WTC11 (cell line): Measurements from ENCODE around the gene ZNF394. TPM values are rescaled to one million over a fixed set of nuclear protein-coding genes. Genes with fewer than 3 reads are reported as not detected.

Experiments
- ATAC-seq: fragments of 200-7000 bp; cut with Tn5 transposase; 2 replicates; pipeline ENCODE4 v1.10.0; 2021; ENCODE audit warnings: mild to moderate bottlenecking, moderate library complexity
- CTCF ChIA-PET: fragments of 300-600 bp; sonication (Branson Sonifier 250); formaldehyde crosslinking; loops from one replicate; lab custom pipeline; 2021; ENCODE audit warnings: antibody characterized with exemption; lab: Charles Lee
- POLR2A ChIA-PET: fragments of 350-600 bp; sonication (Branson Sonifier 250); formaldehyde crosslinking; loops from one replicate; lab custom pipeline; 2021; ENCODE audit warnings: antibody characterized with exemption; lab: Charles Lee
- DNase-seq: peaks from one replicate; pipeline ENCODE4 v3.0.0; 2021; ENCODE audit warnings: low spot score
- H3K27ac Mint-ChIP-seq: 2 replicates; pipeline ENCODE4 v1.8.0; 2021; ENCODE audit warnings: mixed read lengths
- H3K27me3 Mint-ChIP-seq: 2 replicates; pipeline ENCODE4 v1.8.0; 2021; ENCODE audit warnings: low read depth, mild to moderate bottlenecking, moderate library complexity, mixed read lengths
- H3K36me3 Mint-ChIP-seq: 2 replicates; pipeline ENCODE4 v1.8.0; 2021; ENCODE audit warnings: mixed read lengths
- H3K4me1 Mint-ChIP-seq: 2 replicates; pipeline ENCODE4 v1.8.0; 2022; ENCODE audit warnings: mixed read lengths
- H3K4me3 Mint-ChIP-seq: 2 replicates; pipeline ENCODE4 v1.8.0; 2021; ENCODE audit warnings: mild to moderate bottlenecking, moderate library complexity, mixed read lengths
- H3K9me3 Mint-ChIP-seq: 2 replicates; pipeline ENCODE4 v1.8.0; 2021; ENCODE audit warnings: mixed read lengths
- FOXK1 ChIP-seq: sonication (generic); formaldehyde crosslinking; IDR thresholded peaks from 2 replicates; pipeline ENCODE4 v1.8.0; 2022; ENCODE audit warnings: mild to moderate bottlenecking, moderate library complexity, missing genetic modification reagents
- GABPB1 ChIP-seq: sonication (generic); formaldehyde crosslinking; IDR thresholded peaks from 2 replicates; pipeline ENCODE4 v1.8.1; 2023; ENCODE audit warnings: mild to moderate bottlenecking, missing genetic modification reagents
- NFE2L1 ChIP-seq: sonication (generic); formaldehyde crosslinking; IDR thresholded peaks from 2 replicates; pipeline ENCODE4 v1.8.1; 2023; ENCODE audit warnings: missing genetic modification reagents
- total RNA-seq: library from RNA; stranded (reverse); gene quantifications from 3 replicates; pipeline ENCODE4 v1.2.3, GENCODE V29; 2021
- TF ChIP-seq, protein P1 (sequence below): fragments of 250-450 bp; sonication (Bioruptor Pico); IDR thresholded peaks from 2 replicates; pipeline ENCODE4 v1.9.0; 2021; ENCODE audit warnings: mild to moderate bottlenecking
- TF ChIP-seq, protein P2 (sequence below): sonication (generic); formaldehyde crosslinking; IDR thresholded peaks from 2 replicates; pipeline ENCODE4 v1.8.0; 2023; ENCODE audit warnings: missing genetic modification reagents, mild to moderate bottlenecking, borderline replicate concordance
- TF ChIP-seq, protein P3 (sequence below): sonication (generic); formaldehyde crosslinking; conservative IDR thresholded peaks from 2 replicates; pipeline ENCODE4 v1.8.1; 2022; ENCODE audit warnings: mild to moderate bottlenecking, missing genetic modification reagents
- TF ChIP-seq, protein P4 (sequence below): sonication (generic); formaldehyde crosslinking; IDR thresholded peaks from 2 replicates; pipeline ENCODE4 v1.8.0; 2022; ENCODE audit warnings: mild to moderate bottlenecking, missing genetic modification reagents
- TF ChIP-seq, protein P5 (sequence below): fragments of 250-450 bp; sonication (Bioruptor Pico); IDR thresholded peaks from 2 replicates; pipeline ENCODE4 v1.9.0; 2021; ENCODE audit warnings: moderate library complexity, mild to moderate bottlenecking, inconsistent platforms, borderline replicate concordance

The ZNF394 gene
- total RNA-seq, 1 experiment from 2014 or later, result 24.0 TPM

DNA sequence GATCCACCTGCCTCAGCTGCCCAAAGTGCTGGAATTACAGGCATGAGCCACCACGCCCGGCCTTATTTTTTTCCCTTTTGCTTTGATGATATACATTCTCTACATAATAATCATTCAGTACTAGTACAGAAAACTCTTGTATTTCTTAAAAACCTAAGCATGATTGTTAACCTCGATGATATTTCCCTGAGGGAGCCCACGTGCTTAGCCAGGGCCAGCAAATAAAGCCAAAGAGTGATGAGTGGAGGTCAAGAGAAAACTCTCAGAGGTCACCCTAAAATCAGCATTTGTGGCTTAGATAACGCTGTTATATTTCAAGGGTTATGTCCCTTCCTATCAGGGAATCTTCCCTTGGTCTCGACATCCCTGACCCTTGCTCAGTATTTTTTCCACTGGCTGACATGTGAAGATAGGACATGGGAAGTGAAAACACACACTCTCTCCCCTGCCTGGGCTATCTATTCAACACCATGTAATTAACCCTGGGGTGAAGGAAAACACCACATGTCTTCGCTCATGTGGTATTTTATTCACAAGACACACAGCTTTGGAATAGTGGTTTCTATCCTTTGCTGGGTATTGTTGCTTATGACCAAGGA is 39.2 kb upstream of the ZNF394 start (continued):
- TF ChIP-seq, protein P1, sequence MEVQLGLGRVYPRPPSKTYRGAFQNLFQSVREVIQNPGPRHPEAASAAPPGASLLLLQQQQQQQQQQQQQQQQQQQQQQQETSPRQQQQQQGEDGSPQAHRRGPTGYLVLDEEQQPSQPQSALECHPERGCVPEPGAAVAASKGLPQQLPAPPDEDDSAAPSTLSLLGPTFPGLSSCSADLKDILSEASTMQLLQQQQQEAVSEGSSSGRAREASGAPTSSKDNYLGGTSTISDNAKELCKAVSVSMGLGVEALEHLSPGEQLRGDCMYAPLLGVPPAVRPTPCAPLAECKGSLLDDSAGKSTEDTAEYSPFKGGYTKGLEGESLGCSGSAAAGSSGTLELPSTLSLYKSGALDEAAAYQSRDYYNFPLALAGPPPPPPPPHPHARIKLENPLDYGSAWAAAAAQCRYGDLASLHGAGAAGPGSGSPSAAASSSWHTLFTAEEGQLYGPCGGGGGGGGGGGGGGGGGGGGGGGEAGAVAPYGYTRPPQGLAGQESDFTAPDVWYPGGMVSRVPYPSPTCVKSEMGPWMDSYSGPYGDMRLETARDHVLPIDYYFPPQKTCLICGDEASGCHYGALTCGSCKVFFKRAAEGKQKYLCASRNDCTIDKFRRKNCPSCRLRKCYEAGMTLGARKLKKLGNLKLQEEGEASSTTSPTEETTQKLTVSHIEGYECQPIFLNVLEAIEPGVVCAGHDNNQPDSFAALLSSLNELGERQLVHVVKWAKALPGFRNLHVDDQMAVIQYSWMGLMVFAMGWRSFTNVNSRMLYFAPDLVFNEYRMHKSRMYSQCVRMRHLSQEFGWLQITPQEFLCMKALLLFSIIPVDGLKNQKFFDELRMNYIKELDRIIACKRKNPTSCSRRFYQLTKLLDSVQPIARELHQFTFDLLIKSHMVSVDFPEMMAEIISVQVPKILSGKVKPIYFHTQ (CRISPR knock-in tag), result no peak
- TF ChIP-seq, protein P2, sequence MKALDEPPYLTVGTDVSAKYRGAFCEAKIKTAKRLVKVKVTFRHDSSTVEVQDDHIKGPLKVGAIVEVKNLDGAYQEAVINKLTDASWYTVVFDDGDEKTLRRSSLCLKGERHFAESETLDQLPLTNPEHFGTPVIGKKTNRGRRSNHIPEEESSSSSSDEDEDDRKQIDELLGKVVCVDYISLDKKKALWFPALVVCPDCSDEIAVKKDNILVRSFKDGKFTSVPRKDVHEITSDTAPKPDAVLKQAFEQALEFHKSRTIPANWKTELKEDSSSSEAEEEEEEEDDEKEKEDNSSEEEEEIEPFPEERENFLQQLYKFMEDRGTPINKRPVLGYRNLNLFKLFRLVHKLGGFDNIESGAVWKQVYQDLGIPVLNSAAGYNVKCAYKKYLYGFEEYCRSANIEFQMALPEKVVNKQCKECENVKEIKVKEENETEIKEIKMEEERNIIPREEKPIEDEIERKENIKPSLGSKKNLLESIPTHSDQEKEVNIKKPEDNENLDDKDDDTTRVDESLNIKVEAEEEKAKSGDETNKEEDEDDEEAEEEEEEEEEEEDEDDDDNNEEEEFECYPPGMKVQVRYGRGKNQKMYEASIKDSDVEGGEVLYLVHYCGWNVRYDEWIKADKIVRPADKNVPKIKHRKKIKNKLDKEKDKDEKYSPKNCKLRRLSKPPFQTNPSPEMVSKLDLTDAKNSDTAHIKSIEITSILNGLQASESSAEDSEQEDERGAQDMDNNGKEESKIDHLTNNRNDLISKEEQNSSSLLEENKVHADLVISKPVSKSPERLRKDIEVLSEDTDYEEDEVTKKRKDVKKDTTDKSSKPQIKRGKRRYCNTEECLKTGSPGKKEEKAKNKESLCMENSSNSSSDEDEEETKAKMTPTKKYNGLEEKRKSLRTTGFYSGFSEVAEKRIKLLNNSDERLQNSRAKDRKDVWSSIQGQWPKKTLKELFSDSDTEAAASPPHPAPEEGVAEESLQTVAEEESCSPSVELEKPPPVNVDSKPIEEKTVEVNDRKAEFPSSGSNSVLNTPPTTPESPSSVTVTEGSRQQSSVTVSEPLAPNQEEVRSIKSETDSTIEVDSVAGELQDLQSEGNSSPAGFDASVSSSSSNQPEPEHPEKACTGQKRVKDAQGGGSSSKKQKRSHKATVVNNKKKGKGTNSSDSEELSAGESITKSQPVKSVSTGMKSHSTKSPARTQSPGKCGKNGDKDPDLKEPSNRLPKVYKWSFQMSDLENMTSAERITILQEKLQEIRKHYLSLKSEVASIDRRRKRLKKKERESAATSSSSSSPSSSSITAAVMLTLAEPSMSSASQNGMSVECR (CRISPR knock-in tag), result no peak
- TF ChIP-seq, protein P3, sequence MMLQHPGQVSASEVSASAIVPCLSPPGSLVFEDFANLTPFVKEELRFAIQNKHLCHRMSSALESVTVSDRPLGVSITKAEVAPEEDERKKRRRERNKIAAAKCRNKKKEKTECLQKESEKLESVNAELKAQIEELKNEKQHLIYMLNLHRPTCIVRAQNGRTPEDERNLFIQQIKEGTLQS (CRISPR knock-in tag), result no peak
- TF ChIP-seq, protein P4, sequence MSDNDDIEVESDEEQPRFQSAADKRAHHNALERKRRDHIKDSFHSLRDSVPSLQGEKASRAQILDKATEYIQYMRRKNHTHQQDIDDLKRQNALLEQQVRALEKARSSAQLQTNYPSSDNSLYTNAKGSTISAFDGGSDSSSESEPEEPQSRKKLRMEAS (CRISPR knock-in tag), result no peak
- TF ChIP-seq, protein P5, sequence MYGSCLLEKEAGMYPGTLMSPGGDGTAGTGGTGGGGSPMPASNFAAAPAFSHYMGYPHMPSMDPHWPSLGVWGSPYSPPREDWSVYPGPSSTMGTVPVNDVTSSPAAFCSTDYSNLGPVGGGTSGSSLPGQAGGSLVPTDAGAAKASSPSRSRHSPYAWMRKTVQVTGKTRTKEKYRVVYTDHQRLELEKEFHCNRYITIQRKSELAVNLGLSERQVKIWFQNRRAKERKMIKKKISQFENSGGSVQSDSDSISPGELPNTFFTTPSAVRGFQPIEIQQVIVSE (CRISPR knock-in tag), result no peak
- no peak for TF ChIP-seq FOXK1 (CRISPR knock-in tag)
- TF ChIP-seq, all 79 proteins: peak for 0

DNA sequence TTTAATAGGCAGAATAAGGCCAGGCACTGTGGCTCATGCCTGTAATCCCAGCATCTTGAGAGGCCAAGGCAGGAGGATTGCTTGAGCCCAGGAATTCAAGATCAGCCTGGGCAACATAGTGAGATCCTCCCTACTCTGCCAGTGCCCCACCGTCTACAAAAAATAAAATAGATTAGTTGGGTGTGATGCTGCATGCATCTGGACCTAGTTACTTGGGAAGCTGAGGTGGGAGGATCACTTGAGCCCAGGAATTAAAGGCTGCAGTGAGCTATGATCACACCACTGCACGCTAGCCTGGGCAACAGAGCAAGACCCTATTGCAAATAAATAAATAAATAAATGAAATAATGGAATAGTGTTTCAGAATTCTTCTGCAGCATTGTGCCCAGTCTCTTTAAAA is 35.6 kb upstream of the ZNF394 start:
- TF ChIP-seq NFE2L1 (CRISPR knock-in tag), result no peak
- no peaks in the 10 kb centered on the region for H3K4me1 Mint-ChIP-seq
- CTCF ChIA-PET, result no interaction called here
- POLR2A ChIA-PET, result no interaction called here
- no peak for DNase-seq
- peaks cover 31% of the 10 kb centered on the region for H3K27me3 Mint-ChIP-seq
- ATAC-seq, result no peak
- H3K4me3 Mint-ChIP-seq, result no peak overlapping the region
- peaks cover 40% of the 10 kb centered on the region for H3K36me3 Mint-ChIP-seq
- no peak overlapping the region for H3K27ac Mint-ChIP-seq
- H3K9me3 Mint-ChIP-seq, result peaks cover 58% of the 10 kb centered on the region

DNA sequence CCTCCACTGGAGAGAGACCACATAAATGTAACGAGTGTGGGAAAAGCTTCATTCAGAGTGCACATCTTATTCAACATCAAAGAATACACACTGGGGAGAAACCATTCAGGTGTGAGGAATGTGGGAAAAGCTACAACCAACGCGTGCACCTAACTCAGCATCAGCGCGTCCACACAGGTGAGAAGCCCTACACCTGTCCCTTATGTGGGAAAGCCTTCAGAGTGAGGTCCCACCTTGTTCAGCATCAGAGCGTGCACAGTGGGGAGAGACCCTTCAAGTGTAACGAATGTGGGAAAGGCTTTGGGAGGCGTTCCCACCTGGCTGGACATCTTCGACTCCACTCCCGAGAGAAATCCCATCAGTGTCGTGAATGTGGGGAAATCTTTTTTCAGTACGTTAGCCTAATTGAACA is 31.3 kb upstream of the ZNF394 start:
- no peak overlapping the region for H3K4me3 Mint-ChIP-seq
- peaks cover 21% of the 10 kb centered on the region for H3K27me3 Mint-ChIP-seq
- no peak for TF ChIP-seq GABPB1 (CRISPR knock-in tag)
- TF ChIP-seq, protein P2 (CRISPR knock-in tag), result no peak
- CTCF ChIA-PET, result no interaction called here
- DNase-seq, result no peak
- H3K27ac Mint-ChIP-seq, result no peak overlapping the region
- ATAC-seq, result no peak
- POLR2A ChIA-PET, result no interaction called here
- H3K4me1 Mint-ChIP-seq, result no peaks in the 10 kb centered on the region
- H3K36me3 Mint-ChIP-seq, result peaks cover 75% of the 10 kb centered on the region
- peaks cover 59% of the 10 kb centered on the region for H3K9me3 Mint-ChIP-seq
